Measurements from ENCODE around the gene FMN1.

DNA sequence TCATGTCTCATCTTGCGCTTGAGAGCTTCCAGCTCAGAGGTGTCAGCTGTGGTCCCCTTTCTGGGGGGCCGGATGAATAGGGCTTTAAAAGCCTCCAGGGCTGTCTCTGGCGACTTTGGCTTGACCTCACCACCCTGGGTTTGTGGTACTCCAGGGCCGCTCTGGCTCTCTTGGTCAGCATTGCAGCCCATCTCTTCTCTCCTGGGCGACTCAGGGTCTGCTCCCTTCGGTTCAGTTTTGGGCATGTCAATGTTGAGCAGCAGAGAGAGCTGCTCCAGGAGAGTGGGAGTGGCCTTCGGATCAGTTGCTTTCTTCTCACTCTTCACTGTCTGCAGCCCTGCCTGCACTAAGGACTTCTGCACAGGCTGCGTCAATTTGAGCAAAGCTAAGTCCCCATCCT is 127.9 kb downstream of the FMN1 start:
- TF ChIP-seq SMC3 (conservative IDR thresholded peaks at IDR 0.05; ENCODE audit: poor library complexity) (no peak), TAF1 (IDR thresholded peaks at IDR 0.05; ENCODE audit: low read depth) (no peak), RAD21 (conservative IDR thresholded peaks at IDR 0.05) (no peak), EZH2 (IDR thresholded peaks at IDR 0.05; ENCODE audit: borderline replicate concordance, insufficient read depth, low read length, poor library complexity, severe bottlenecking) (no peak)
- TF ChIP-seq, protein P1, sequence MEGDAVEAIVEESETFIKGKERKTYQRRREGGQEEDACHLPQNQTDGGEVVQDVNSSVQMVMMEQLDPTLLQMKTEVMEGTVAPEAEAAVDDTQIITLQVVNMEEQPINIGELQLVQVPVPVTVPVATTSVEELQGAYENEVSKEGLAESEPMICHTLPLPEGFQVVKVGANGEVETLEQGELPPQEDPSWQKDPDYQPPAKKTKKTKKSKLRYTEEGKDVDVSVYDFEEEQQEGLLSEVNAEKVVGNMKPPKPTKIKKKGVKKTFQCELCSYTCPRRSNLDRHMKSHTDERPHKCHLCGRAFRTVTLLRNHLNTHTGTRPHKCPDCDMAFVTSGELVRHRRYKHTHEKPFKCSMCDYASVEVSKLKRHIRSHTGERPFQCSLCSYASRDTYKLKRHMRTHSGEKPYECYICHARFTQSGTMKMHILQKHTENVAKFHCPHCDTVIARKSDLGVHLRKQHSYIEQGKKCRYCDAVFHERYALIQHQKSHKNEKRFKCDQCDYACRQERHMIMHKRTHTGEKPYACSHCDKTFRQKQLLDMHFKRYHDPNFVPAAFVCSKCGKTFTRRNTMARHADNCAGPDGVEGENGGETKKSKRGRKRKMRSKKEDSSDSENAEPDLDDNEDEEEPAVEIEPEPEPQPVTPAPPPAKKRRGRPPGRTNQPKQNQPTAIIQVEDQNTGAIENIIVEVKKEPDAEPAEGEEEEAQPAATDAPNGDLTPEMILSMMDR (IDR thresholded peaks at IDR 0.05; ENCODE audit: poor library complexity, severe bottlenecking): no peak
- TF ChIP-seq, protein P2, sequence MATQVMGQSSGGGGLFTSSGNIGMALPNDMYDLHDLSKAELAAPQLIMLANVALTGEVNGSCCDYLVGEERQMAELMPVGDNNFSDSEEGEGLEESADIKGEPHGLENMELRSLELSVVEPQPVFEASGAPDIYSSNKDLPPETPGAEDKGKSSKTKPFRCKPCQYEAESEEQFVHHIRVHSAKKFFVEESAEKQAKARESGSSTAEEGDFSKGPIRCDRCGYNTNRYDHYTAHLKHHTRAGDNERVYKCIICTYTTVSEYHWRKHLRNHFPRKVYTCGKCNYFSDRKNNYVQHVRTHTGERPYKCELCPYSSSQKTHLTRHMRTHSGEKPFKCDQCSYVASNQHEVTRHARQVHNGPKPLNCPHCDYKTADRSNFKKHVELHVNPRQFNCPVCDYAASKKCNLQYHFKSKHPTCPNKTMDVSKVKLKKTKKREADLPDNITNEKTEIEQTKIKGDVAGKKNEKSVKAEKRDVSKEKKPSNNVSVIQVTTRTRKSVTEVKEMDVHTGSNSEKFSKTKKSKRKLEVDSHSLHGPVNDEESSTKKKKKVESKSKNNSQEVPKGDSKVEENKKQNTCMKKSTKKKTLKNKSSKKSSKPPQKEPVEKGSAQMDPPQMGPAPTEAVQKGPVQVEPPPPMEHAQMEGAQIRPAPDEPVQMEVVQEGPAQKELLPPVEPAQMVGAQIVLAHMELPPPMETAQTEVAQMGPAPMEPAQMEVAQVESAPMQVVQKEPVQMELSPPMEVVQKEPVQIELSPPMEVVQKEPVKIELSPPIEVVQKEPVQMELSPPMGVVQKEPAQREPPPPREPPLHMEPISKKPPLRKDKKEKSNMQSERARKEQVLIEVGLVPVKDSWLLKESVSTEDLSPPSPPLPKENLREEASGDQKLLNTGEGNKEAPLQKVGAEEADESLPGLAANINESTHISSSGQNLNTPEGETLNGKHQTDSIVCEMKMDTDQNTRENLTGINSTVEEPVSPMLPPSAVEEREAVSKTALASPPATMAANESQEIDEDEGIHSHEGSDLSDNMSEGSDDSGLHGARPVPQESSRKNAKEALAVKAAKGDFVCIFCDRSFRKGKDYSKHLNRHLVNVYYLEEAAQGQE (IDR thresholded peaks at IDR 0.05; ENCODE audit: borderline replicate concordance): no peak
